HEK293 (cell line): Measurements from ENCODE around the gene WBP2NL.

Source experiments
- CTCF ChIA-PET: fragments of 350-600 bp; formaldehyde crosslinking; extraction: SDS; loops from one replicate; lab custom pipeline; 2021; ENCODE audit warnings: antibody characterized with exemption; lab: Yijun Ruan, JAX
- POLR2A ChIA-PET: fragments of 300-600 bp; formaldehyde crosslinking; extraction: SDS; loops from one replicate; lab custom pipeline; 2020; ENCODE audit warnings: antibody characterized with exemption, inconsistent platforms; lab: Yijun Ruan, JAX
- H3K27ac ChIP-seq: fragments of 200-500 bp; sonication (Bioruptor generic); 2 replicates; pipeline ENCODE4 v1.5.1; 2014; ENCODE audit warnings: low read depth, low read length, control low read depth, inconsistent platforms; ENCODE audit errors: extremely low read depth
- H3K36me3 ChIP-seq, 2 experiments: fragments of 200-500 bp in 1 of 2; sonication (Bioruptor generic) in 1 of 2; 1 replicate in 1 of 2; 2 replicates in 1 of 2; pipeline ENCODE4 v1.5.1; 2014 to 2017; ENCODE audit warnings: inconsistent platforms in 2 of 2, low read length in 2 of 2; ENCODE audit not compliant: control insufficient read depth in 2 of 2, insufficient read depth in 1 of 2
- H3K4me1 ChIP-seq: fragments of 200-500 bp; sonication (Bioruptor generic); 2 replicates; pipeline ENCODE4 v1.5.1; 2014; ENCODE audit warnings: mild to moderate bottlenecking, low read length, inconsistent platforms; ENCODE audit not compliant: control insufficient read depth, insufficient read depth
- H3K4me3 ChIP-seq: 2 replicates; pipeline ENCODE4 v1.5.1; 2011; ENCODE audit warnings: low read depth, mild to moderate bottlenecking, control low read depth, low read length, moderate library complexity
- H3K9me3 ChIP-seq: fragments of 200-500 bp; sonication (Bioruptor generic); 2 replicates; pipeline ENCODE4 v1.5.1; 2014; ENCODE audit warnings: low read depth, low read length, inconsistent platforms; ENCODE audit not compliant: control insufficient read depth, insufficient read depth
- EGR2 ChIP-seq: fragments of 450-650 bp; formaldehyde crosslinking; IDR thresholded peaks from 2 replicates; pipeline ENCODE4 v1.5.1; 2016; ENCODE audit warnings: low read depth, missing biosample characterization, missing genetic modification characterization
- OSR2 ChIP-seq: fragments of 450-650 bp; formaldehyde crosslinking; IDR thresholded peaks from 2 replicates; pipeline ENCODE4 v1.5.1; 2016; ENCODE audit warnings: missing biosample characterization, missing genetic modification characterization
- YY1 ChIP-seq: fragments of 450-650 bp; formaldehyde crosslinking; IDR thresholded peaks from 2 replicates; pipeline ENCODE4 v1.5.1; 2018; ENCODE audit warnings: missing biosample characterization, missing genetic modification characterization
- ZBTB21 ChIP-seq: fragments of 450-650 bp; formaldehyde crosslinking; IDR thresholded peaks from 2 replicates; pipeline ENCODE4 v1.5.1; 2017; ENCODE audit warnings: missing biosample characterization, missing genetic modification characterization
- ZBTB48 ChIP-seq: fragments of 450-650 bp; formaldehyde crosslinking; IDR thresholded peaks from 2 replicates; pipeline ENCODE4 v1.5.1; 2016; ENCODE audit warnings: missing biosample characterization, missing genetic modification characterization
- ZBTB6 ChIP-seq: fragments of 450-650 bp; formaldehyde crosslinking; IDR thresholded peaks from 2 replicates; pipeline ENCODE4 v1.5.1; 2017; ENCODE audit warnings: missing biosample characterization, missing genetic modification characterization
- ZNF19 ChIP-seq: fragments of 450-650 bp; formaldehyde crosslinking; IDR thresholded peaks from 2 replicates; pipeline ENCODE4; 2016; ENCODE audit warnings: missing biosample characterization, missing genetic modification characterization, low read depth
- ZNF2 ChIP-seq: fragments of 450-650 bp; formaldehyde crosslinking; IDR thresholded peaks from 2 replicates; pipeline ENCODE4 v1.5.1; 2016; ENCODE audit warnings: missing biosample characterization, missing genetic modification characterization
- ZNF366 ChIP-seq: fragments of 450-650 bp; formaldehyde crosslinking; conservative IDR thresholded peaks from 2 replicates; pipeline ENCODE4 v1.5.1; 2016; ENCODE audit warnings: missing biosample characterization, missing genetic modification characterization
- ZNF391 ChIP-seq: fragments of 450-650 bp; formaldehyde crosslinking; IDR thresholded peaks from 2 replicates; pipeline ENCODE4 v1.5.1; 2016; ENCODE audit warnings: low read depth, missing biosample characterization, missing genetic modification characterization, borderline replicate concordance
- ZNF433 ChIP-seq: fragments of 450-650 bp; formaldehyde crosslinking; IDR thresholded peaks from 2 replicates; pipeline ENCODE4 v1.5.1; 2016; ENCODE audit warnings: missing biosample characterization, missing genetic modification characterization, low read depth
- ZNF529 ChIP-seq: fragments of 450-650 bp; formaldehyde crosslinking; IDR thresholded peaks from 2 replicates; pipeline ENCODE4 v1.5.1; 2017; ENCODE audit warnings: missing genetic modification characterization, missing biosample characterization; ENCODE audit not compliant: insufficient replicate concordance
- ZNF548 ChIP-seq: fragments of 450-650 bp; formaldehyde crosslinking; IDR thresholded peaks from 2 replicates; pipeline ENCODE4 v1.5.1; 2016; ENCODE audit warnings: missing biosample characterization, missing genetic modification characterization
- ZNF560 ChIP-seq: fragments of 450-650 bp; formaldehyde crosslinking; IDR thresholded peaks from 2 replicates; pipeline ENCODE4 v1.5.1; 2017; ENCODE audit warnings: missing biosample characterization, missing genetic modification characterization, borderline replicate concordance
- ZNF626 ChIP-seq: fragments of 450-650 bp; sonication (Bioruptor Pico); formaldehyde crosslinking; IDR thresholded peaks from 2 replicates; pipeline ENCODE4 v1.5.1; 2018; ENCODE audit warnings: missing biosample characterization, missing genetic modification characterization, inconsistent platforms
- ZNF629 ChIP-seq: fragments of 450-650 bp; formaldehyde crosslinking; IDR thresholded peaks from 2 replicates; pipeline ENCODE4 v1.5.1; 2017; ENCODE audit warnings: missing biosample characterization, missing genetic modification characterization
- ZNF692 ChIP-seq: fragments of 450-650 bp; formaldehyde crosslinking; IDR thresholded peaks from 2 replicates; pipeline ENCODE4 v1.5.1; 2016; ENCODE audit warnings: missing biosample characterization, missing genetic modification characterization
- TF ChIP-seq, protein P1 (sequence below): fragments of 450-650 bp; IDR thresholded peaks from 2 replicates; pipeline ENCODE4 v1.5.1; 2018; ENCODE audit warnings: missing biosample characterization, mild to moderate bottlenecking, missing genetic modification characterization

WBP2NL gene

DNA sequence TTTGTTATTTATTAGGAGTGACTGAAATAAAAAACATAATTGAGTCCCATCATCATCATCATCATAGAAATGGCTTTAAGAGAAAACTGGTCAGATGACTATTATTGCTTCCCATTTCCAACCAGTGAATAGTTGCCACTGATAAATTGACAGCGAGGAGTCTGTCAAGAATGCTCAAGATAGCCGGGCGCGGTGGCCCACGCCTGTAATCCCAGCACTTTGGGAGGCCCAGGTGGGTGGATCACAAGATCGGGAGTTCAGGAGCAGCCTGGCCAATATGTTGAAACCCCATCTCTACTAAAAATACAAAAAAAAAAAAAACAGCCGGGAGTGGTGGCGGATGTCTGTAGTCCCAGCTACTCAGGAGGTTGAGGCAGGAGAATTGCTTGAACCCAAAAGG is 1.9 kb downstream of the WBP2NL start:
- ChIA-PET POLR2A (interaction anchor here (0.6 kb wide), 1 partner anchor 38 kb away, joined by 3 read pairs; no protein-coding TSS in a partner anchor), CTCF (no interaction called here)
- Histone ChIP-seq H3K4me3 (no peak overlapping the region), H3K36me3 (no peaks in the 10 kb centered on the region), H3K9me3 (no peaks in the 10 kb centered on the region), H3K27ac (no peak overlapping the region), H3K4me1 (no peaks in the 10 kb centered on the region)
- TF ChIP-seq, protein P1, sequence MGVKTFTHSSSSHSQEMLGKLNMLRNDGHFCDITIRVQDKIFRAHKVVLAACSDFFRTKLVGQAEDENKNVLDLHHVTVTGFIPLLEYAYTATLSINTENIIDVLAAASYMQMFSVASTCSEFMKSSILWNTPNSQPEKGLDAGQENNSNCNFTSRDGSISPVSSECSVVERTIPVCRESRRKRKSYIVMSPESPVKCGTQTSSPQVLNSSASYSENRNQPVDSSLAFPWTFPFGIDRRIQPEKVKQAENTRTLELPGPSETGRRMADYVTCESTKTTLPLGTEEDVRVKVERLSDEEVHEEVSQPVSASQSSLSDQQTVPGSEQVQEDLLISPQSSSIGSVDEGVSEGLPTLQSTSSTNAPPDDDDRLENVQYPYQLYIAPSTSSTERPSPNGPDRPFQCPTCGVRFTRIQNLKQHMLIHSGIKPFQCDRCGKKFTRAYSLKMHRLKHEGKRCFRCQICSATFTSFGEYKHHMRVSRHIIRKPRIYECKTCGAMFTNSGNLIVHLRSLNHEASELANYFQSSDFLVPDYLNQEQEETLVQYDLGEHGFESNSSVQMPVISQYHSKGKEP (tag by site-specific recombination), result no peak
- TF ChIP-seq ZNF560 (tag by site-specific recombination), result no peak
- no peak for TF ChIP-seq ZNF19 (tag by site-specific recombination)
- no peak for TF ChIP-seq ZNF548
- no peak for TF ChIP-seq ZNF529
- no peak for TF ChIP-seq ZBTB6 (tag by site-specific recombination)
- no peak for TF ChIP-seq ZBTB48 (tag by site-specific recombination)

DNA sequence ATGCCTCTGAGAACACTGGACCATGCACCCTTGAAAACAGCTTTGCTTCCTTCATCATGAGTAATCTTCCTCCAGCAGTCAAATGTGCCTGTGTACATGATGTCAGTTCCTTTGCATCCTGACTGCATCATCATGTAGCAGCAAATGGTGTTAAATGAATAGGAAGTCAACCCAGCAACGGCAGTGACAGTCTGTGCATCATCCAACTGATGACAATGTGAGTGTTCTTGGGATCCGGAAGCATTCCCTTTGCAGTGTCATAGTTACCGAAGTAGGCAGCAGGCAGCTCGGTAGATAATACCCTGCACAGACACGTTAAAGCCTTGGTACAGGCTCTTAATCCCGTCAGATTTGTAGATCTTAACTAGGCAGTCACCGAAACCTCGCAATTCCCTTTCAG is 2.5 kb downstream of the WBP2NL start:
- H3K4me3 ChIP-seq, result no peak overlapping the region
- ChIA-PET CTCF (no interaction called here), POLR2A (no interaction called here)
- H3K36me3 ChIP-seq, result no peaks in the 10 kb centered on the region
- H3K4me1 ChIP-seq, result no peaks in the 10 kb centered on the region
- no peak overlapping the region for H3K27ac ChIP-seq
- no peaks in the 10 kb centered on the region for H3K9me3 ChIP-seq
- TF ChIP-seq ZNF433 (no peak), ZNF629 (tag by site-specific recombination) (0 out of 2 replicates have a peak, but pooled peaks have one; percentile 12), EGR2 (tag by site-specific recombination) (no peak), ZBTB21 (tag by site-specific recombination) (peak; percentile 70; the same call in 1 of the 2 replicates), ZNF626 (tag by site-specific recombination) (no peak), ZNF2 (no peak)

DNA sequence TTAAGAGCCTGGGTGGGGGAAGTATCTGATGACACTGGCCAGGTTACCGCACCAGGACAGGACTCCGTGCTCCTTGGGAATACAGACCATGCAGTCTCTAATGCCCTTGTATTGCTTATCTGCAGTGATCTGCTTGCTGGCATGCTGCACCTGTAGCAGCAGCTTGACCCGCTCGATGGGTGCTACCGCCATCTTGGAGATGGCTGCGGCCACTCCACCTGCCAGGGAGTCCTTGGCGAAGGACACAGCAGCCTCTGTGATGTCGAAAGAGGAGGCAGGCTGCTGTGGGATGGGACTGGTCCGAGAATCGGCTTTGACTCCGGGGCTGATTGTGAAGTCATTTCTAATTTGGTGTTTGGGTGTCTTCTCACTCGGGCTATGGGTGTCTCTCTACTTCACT is 3.1 kb downstream of the WBP2NL start:
- CTCF ChIA-PET, result no interaction called here
- Histone ChIP-seq H3K4me3 (no peak overlapping the region), H3K9me3 (no peaks in the 10 kb centered on the region), H3K27ac (no peak overlapping the region)
- TF ChIP-seq ZNF692 (tag by site-specific recombination) (no peak), YY1 (tag by site-specific recombination) (no peak), OSR2 (tag by site-specific recombination) (no peak), ZNF366 (tag by site-specific recombination) (no peak), ZNF391 (no peak)
- TF ChIP-seq, all 188 proteins: peak for 0
- POLR2A ChIA-PET, result no interaction called here
- no peaks in the 10 kb centered on the region for H3K36me3 ChIP-seq
- no peaks in the 10 kb centered on the region for H3K4me1 ChIP-seq
